Stimulated activated CD4-positive, alpha-beta T cell treated with anti-CD3 and anti-CD28 coated beads, Interleukin-15, amount 100 ng/mL, for 48 hours (primary cell): Measurements from ENCODE around the gene KIF25.

ENCODE experiments used
- DNase-seq, 2 donors: peaks; one replicate each; pipeline ENCODE4 v3.0.0-alpha.2; 2020; ENCODE audit warnings: low read depth in 2 of 2

The KIF25 gene

GRCh38 chr6:168035661-168036545 is 38.4 kb downstream of the KIF25 start:
- no peak for DNase-seq

GRCh38 chr6:168037242-168037641 is 39.8 kb downstream of the KIF25 start:
- DNase-seq: no peak

GRCh38 chr6:168037856-168038255 is 40.4 kb downstream of the KIF25 start:
- DNase-seq: no peak

GRCh38 chr6:168038576-168039140 is 41.2 kb downstream of the KIF25 start:
- no peak for DNase-seq

- no peak for DNase-seq
These were observed 41.8 kb downstream of the KIF25 start for GRCh38 chr6:168039301-168039700.

GRCh38 chr6:168039849-168040248 is 42.4 kb downstream of the KIF25 start:
- DNase-seq: no peak

- DNase-seq: no peak
These were observed 43.5 kb downstream of the KIF25 start for GRCh38 chr6:168040856-168041496.

- DNase-seq: no peak
These were observed 44.5 kb downstream of the KIF25 start for GRCh38 chr6:168041928-168042327.

- no peak for DNase-seq
These were observed 45.1 kb downstream of the KIF25 start for GRCh38 chr6:168042426-168043192.

GRCh38 chr6:168043193-168043847 is 45.8 kb downstream of the KIF25 start:
- DNase-seq: no peak

- no peak for DNase-seq
These were observed 46.5 kb downstream of the KIF25 start for GRCh38 chr6:168043848-168044415.

GRCh38 chr6:168044521-168045130 is 47.2 kb downstream of the KIF25 start:
- no peak for DNase-seq

GRCh38 chr6:168045141-168045691 is 47.7 kb downstream of the KIF25 start:
- DNase-seq: no peak

GRCh38 chr6:168045706-168046620 is 48.5 kb downstream of the KIF25 start:
- DNase-seq: no peak

GRCh38 chr6:168046696-168047095 is 49.2 kb downstream of the KIF25 start:
- no peak for DNase-seq

GRCh38 chr6:168047841-168048723 is 50.6 kb downstream of the KIF25 start:
- DNase-seq: no peak

GRCh38 chr6:168048724-168049025 is 51.2 kb downstream of the KIF25 start:
- DNase-seq: no peak

- DNase-seq: no peak
These were observed 51.8 kb downstream of the KIF25 start for GRCh38 chr6:168049277-168049676.
